DOHH2 (cell line): ENCODE results near the gene PRRG3.

Experiments used
- H3F3A ChIP-seq: fragments of 200-600 bp; sonication (generic), shearing (Covaris generic); 2 replicates; pipeline ENCODE4 v1.6.0; 2016; ENCODE audit warnings: antibody characterized with exemption, mild to moderate bottlenecking; ENCODE audit not compliant: control insufficient read depth, insufficient read depth
- H3K27ac ChIP-seq: fragments of 200-600 bp; sonication (generic); 2 replicates; pipeline ENCODE4 v1.5.1; 2014; ENCODE audit warnings: low read depth, mild to moderate bottlenecking, low read length, moderate library complexity
- H3K27me3 ChIP-seq: fragments of 200-600 bp; sonication (generic); 2 replicates; pipeline ENCODE4 v1.6.1; 2014; ENCODE audit warnings: mild to moderate bottlenecking, low read length, mixed read lengths; ENCODE audit not compliant: control insufficient read depth
- H3K36me3 ChIP-seq: fragments of 200-600 bp; sonication (generic); 2 replicates; pipeline ENCODE4 v1.6.1; 2014; ENCODE audit warnings: mild to moderate bottlenecking, low read length, moderate library complexity, mixed read lengths; ENCODE audit not compliant: control insufficient read depth
- H3K4me1 ChIP-seq: fragments of 200-600 bp; sonication (generic); 2 replicates; pipeline ENCODE4 v1.6.1; 2014; ENCODE audit warnings: mild to moderate bottlenecking, low read length, mixed read lengths; ENCODE audit not compliant: control insufficient read depth
- H3K4me2 ChIP-seq: fragments of 200-600 bp; sonication (generic); 2 replicates; pipeline ENCODE4 v1.6.0; 2014; ENCODE audit warnings: mild to moderate bottlenecking, low read length, moderate library complexity
- H3K4me3 ChIP-seq: fragments of 200-600 bp; sonication (generic); 2 replicates; pipeline ENCODE4 v1.5.1; 2014; ENCODE audit warnings: mild to moderate bottlenecking, low read length, mixed read lengths
- H3K79me2 ChIP-seq: fragments of 200-600 bp; sonication (generic); 2 replicates; pipeline ENCODE4 v1.6.1; 2014; ENCODE audit warnings: mild to moderate bottlenecking, low read length, mixed read lengths; ENCODE audit not compliant: control insufficient read depth
- H3K9me2 ChIP-seq: fragments of 200-600 bp; sonication (generic); replicated peaks from 2 replicates; pipeline ENCODE4 v1.6.1; 2014; ENCODE audit warnings: mild to moderate bottlenecking, low read length, mixed read lengths; ENCODE audit not compliant: control insufficient read depth
- H3K9me3 ChIP-seq: fragments of 200-600 bp; sonication (generic); 2 replicates; pipeline ENCODE4 v1.6.1; 2014; ENCODE audit warnings: antibody characterized with exemption, low read length, mixed read lengths; ENCODE audit not compliant: control insufficient read depth, insufficient read depth
- H4K20me1 ChIP-seq: fragments of 200-600 bp; sonication (generic); 2 replicates; pipeline ENCODE4 v1.6.0; 2014; ENCODE audit warnings: low read depth, mild to moderate bottlenecking, antibody characterized with exemption, low read length, moderate library complexity; ENCODE audit not compliant: control insufficient read depth, insufficient read depth
- CTCF ChIP-seq: fragments of 200-600 bp; sonication (generic); IDR thresholded peaks from one replicate; pipeline ENCODE4 v1.5.1; 2014; ENCODE audit warnings: antibody characterized with exemption, mild to moderate bottlenecking, low read depth, low read length; ENCODE audit not compliant: poor library complexity, severe bottlenecking
- EZH2phosphoT487 ChIP-seq: fragments of 200-600 bp; sonication (generic); IDR thresholded peaks from 2 replicates; pipeline ENCODE4 v1.6.1; 2017; ENCODE audit warnings: borderline replicate concordance, mild to moderate bottlenecking, antibody characterized with exemption, low read length, moderate library complexity, mixed read lengths

Gene PRRG3

GRCh38 chrX:151704041-151704663, 8.9 kb downstream of the PRRG3 start:
- H3K27ac ChIP-seq, result no peak overlapping the region
- H3K79me2 ChIP-seq, result no peaks in the 10 kb centered on the region
- H4K20me1 ChIP-seq, result no peaks in the 10 kb centered on the region
- no peak overlapping the region for H3K4me2 ChIP-seq
- TF ChIP-seq CTCF, result no peak
- TF ChIP-seq EZH2phosphoT487, result no peak
- no peaks in the 10 kb centered on the region for H3K36me3 ChIP-seq
- no peak overlapping the region for H3K4me3 ChIP-seq
- H3K27me3 ChIP-seq, result no peaks in the 10 kb centered on the region
- no peaks in the 10 kb centered on the region for H3K9me3 ChIP-seq
- no peaks in the 10 kb centered on the region for H3K4me1 ChIP-seq
- no peaks in the 10 kb centered on the region for H3K9me2 ChIP-seq
- no peaks in the 10 kb centered on the region for H3F3A ChIP-seq

- no peak overlapping the region for H3K4me3 ChIP-seq
- TF ChIP-seq CTCF (no peak), EZH2phosphoT487 (no peak)
- no peaks in the 10 kb centered on the region for H3K79me2 ChIP-seq
- H3K9me3 ChIP-seq, result no peaks in the 10 kb centered on the region
- no peaks in the 10 kb centered on the region for H3K27me3 ChIP-seq
- H3K27ac ChIP-seq, result no peak overlapping the region
- H3K4me2 ChIP-seq, result no peak overlapping the region
- no peaks in the 10 kb centered on the region for H3K36me3 ChIP-seq
- no peaks in the 10 kb centered on the region for H4K20me1 ChIP-seq
- H3F3A ChIP-seq, result no peaks in the 10 kb centered on the region
- H3K9me2 ChIP-seq, result no peaks in the 10 kb centered on the region
- H3K4me1 ChIP-seq, result no peaks in the 10 kb centered on the region
Observed at GRCh38 chrX:151708821-151709220, 13.6 kb downstream of the PRRG3 start.

GRCh38 chrX:151710457-151710856, 15.2 kb downstream of the PRRG3 start:
- H3K4me1 ChIP-seq, result no peaks in the 10 kb centered on the region
- no peak overlapping the region for H3K4me3 ChIP-seq
- H3K9me2 ChIP-seq, result no peaks in the 10 kb centered on the region
- H3K36me3 ChIP-seq, result no peaks in the 10 kb centered on the region
- H3K4me2 ChIP-seq, result no peak overlapping the region
- H3F3A ChIP-seq, result no peaks in the 10 kb centered on the region
- H3K27ac ChIP-seq, result no peak overlapping the region
- TF ChIP-seq CTCF, result no peak
- no peak for TF ChIP-seq EZH2phosphoT487
- no peaks in the 10 kb centered on the region for H3K79me2 ChIP-seq
- no peaks in the 10 kb centered on the region for H4K20me1 ChIP-seq
- H3K9me3 ChIP-seq, result no peaks in the 10 kb centered on the region
- no peaks in the 10 kb centered on the region for H3K27me3 ChIP-seq
